H9 (cell line): ENCODE measurements around the gene SMYD2. TPM values are rescaled to one million over a fixed set of nuclear protein-coding genes. Genes with fewer than 3 reads are reported as not detected.

Experiments used
- DNase-seq: peaks from one replicate; pipeline ENCODE4 v3.0.0-alpha.2; 2017
- H2AFZ ChIP-seq: one replicate; pipeline ENCODE4 v1.6.1; 2013; ENCODE audit warnings: mild to moderate bottlenecking, low read length, control low read depth, moderate library complexity
- H2AK5ac ChIP-seq: 2 replicates; pipeline ENCODE4 v1.6.1; 2013; ENCODE audit warnings: low read length, control low read depth, mixed read lengths; ENCODE audit not compliant: insufficient read length
- H2BK120ac ChIP-seq: one replicate; pipeline ENCODE4 v1.6.1; 2013; ENCODE audit warnings: low read depth, mild to moderate bottlenecking, low read length, control low read depth, inconsistent platforms; ENCODE audit not compliant: poor library complexity, severe bottlenecking
- H2BK12ac ChIP-seq: 2 replicates; pipeline ENCODE4 v1.6.1; 2013; ENCODE audit warnings: low read length, control low read depth, mixed read lengths, low read depth; ENCODE audit not compliant: insufficient read length
- H2BK15ac ChIP-seq: 2 replicates; pipeline ENCODE4 v1.6.1; 2013; ENCODE audit warnings: low read depth, low read length, control low read depth
- H2BK20ac ChIP-seq: one replicate; pipeline ENCODE4 v1.6.1; 2013; ENCODE audit warnings: low read depth, mild to moderate bottlenecking, low read length, control low read depth, inconsistent platforms; ENCODE audit not compliant: poor library complexity, severe bottlenecking
- H2BK5ac ChIP-seq: 2 replicates; pipeline ENCODE4 v1.6.1; 2013; ENCODE audit warnings: low read length, control low read depth, mixed read lengths; ENCODE audit not compliant: insufficient read length
- H3K14ac ChIP-seq: 2 replicates; pipeline ENCODE4 v1.6.1; 2013; ENCODE audit warnings: low read length, control low read depth; ENCODE audit not compliant: insufficient read depth
- H3K18ac ChIP-seq: 2 replicates; pipeline ENCODE4 v1.6.1; 2013; ENCODE audit warnings: low read depth, mild to moderate bottlenecking, mixed read lengths, low read length, control low read depth; ENCODE audit not compliant: insufficient read length
- H3K23ac ChIP-seq: 2 replicates; pipeline ENCODE4 v1.6.1; 2013; ENCODE audit warnings: low read length, control low read depth, mixed read lengths, low read depth; ENCODE audit not compliant: insufficient read length
- H3K23me2 ChIP-seq: 2 replicates; pipeline ENCODE4 v1.6.1; 2013; ENCODE audit warnings: low read depth, mild to moderate bottlenecking, mixed read lengths, low read length, control low read depth; ENCODE audit not compliant: insufficient read length, poor library complexity, severe bottlenecking
- H3K27ac ChIP-seq: 2 replicates; pipeline ENCODE4 v1.5.1; 2013; ENCODE audit warnings: low read length, control low read depth, mixed read lengths, low read depth; ENCODE audit not compliant: insufficient read length
- H3K27me3 ChIP-seq: 2 replicates; pipeline ENCODE4 v1.6.1; 2013; ENCODE audit warnings: low read length, control low read depth, inconsistent platforms; ENCODE audit not compliant: insufficient read depth
- H3K4ac ChIP-seq: 2 replicates; pipeline ENCODE4 v1.6.1; 2013; ENCODE audit warnings: low read depth, mild to moderate bottlenecking, control low read depth, inconsistent platforms, low read length, moderate library complexity
- H3K4me1 ChIP-seq: 2 replicates; pipeline ENCODE4 v1.6.1; 2013; ENCODE audit warnings: low read length, control low read depth, inconsistent platforms; ENCODE audit not compliant: insufficient read depth
- H3K4me2 ChIP-seq: 2 replicates; pipeline ENCODE4 v1.6.1; 2013; ENCODE audit warnings: low read length, control low read depth, mixed read lengths; ENCODE audit not compliant: insufficient read length, insufficient read depth
- H3K56ac ChIP-seq: 2 replicates; pipeline ENCODE4 v1.6.1; 2013; ENCODE audit warnings: low read depth, mild to moderate bottlenecking, mixed read lengths, low read length, control low read depth; ENCODE audit not compliant: insufficient read length
- H3K79me1 ChIP-seq: 2 replicates; pipeline ENCODE4 v1.6.1; 2013; ENCODE audit warnings: low read depth, mild to moderate bottlenecking, moderate library complexity, low read length, control low read depth, inconsistent platforms; ENCODE audit not compliant: insufficient read depth, poor library complexity, severe bottlenecking
- H3K79me2 ChIP-seq: 2 replicates; pipeline ENCODE4 v1.6.1; 2013; ENCODE audit warnings: low read length, control low read depth, inconsistent platforms; ENCODE audit not compliant: insufficient read depth
- H3K9ac ChIP-seq: 2 replicates; pipeline ENCODE4 v1.6.1; 2013; ENCODE audit warnings: low read length, control low read depth, mixed read lengths; ENCODE audit not compliant: insufficient read length; ENCODE audit errors: extremely low read depth
- H3K9me3 ChIP-seq: one replicate; pipeline ENCODE4 v1.6.1; 2013; ENCODE audit warnings: low read depth, low read length, inconsistent platforms; ENCODE audit not compliant: control insufficient read depth
- H3T11ph ChIP-seq: one replicate; pipeline ENCODE4 v1.6.1; 2013; ENCODE audit warnings: mild to moderate bottlenecking, low read length, control low read depth, inconsistent platforms
- H4K20me1 ChIP-seq: one replicate; pipeline ENCODE4 v1.6.1; 2013; ENCODE audit not compliant: control insufficient read depth, insufficient read length, insufficient read depth
- H4K5ac ChIP-seq: 2 replicates; pipeline ENCODE4 v1.6.1; 2013; ENCODE audit warnings: low read depth, mild to moderate bottlenecking, mixed read lengths, low read length, control low read depth; ENCODE audit not compliant: insufficient read length
- H4K8ac ChIP-seq: replicated peaks from 2 replicates; pipeline ENCODE4 v1.6.1; 2013; ENCODE audit warnings: low read length, control low read depth, mixed read lengths, low read depth; ENCODE audit not compliant: insufficient read length
- H4K91ac ChIP-seq: 2 replicates; pipeline ENCODE4 v1.6.1; 2013; ENCODE audit warnings: low read depth, mild to moderate bottlenecking, moderate library complexity, mixed read lengths, low read length, control low read depth; ENCODE audit not compliant: insufficient read length
- H3K27ac Mint-ChIP-seq, 3 experiments: 2 replicates in 2 of 3; 3 replicates in 1 of 3; pipeline ENCODE4 v1.8.0; 2020 to 2021; ENCODE audit warnings: mixed read lengths in 3 of 3, mild to moderate bottlenecking in 1 of 3, moderate library complexity in 1 of 3
- H3K27me3 Mint-ChIP-seq: 2 replicates; pipeline ENCODE4 v1.8.0; 2021; ENCODE audit warnings: low read depth, mild to moderate bottlenecking, moderate library complexity, mixed read lengths
- H3K36me3 Mint-ChIP-seq, 3 experiments: 2 replicates in 2 of 3; 3 replicates in 1 of 3; pipeline ENCODE4 v1.8.0; 2020 to 2021; ENCODE audit warnings: low read depth in 3 of 3, mixed read lengths in 3 of 3; ENCODE audit not compliant: insufficient read depth in 1 of 3
- H3K4me1 Mint-ChIP-seq, 2 experiments: 2 replicates each; pipeline ENCODE4 v1.8.0; 2020; ENCODE audit warnings: mixed read lengths in 2 of 2
- H3K4me3 Mint-ChIP-seq, 2 experiments: 2 replicates in 1 of 2; 3 replicates in 1 of 2; pipeline ENCODE4 v1.8.0; 2020 to 2021; ENCODE audit warnings: mild to moderate bottlenecking in 2 of 2, mixed read lengths in 2 of 2, moderate library complexity in 1 of 2
- H3K9me3 Mint-ChIP-seq, 2 experiments: 2 replicates in 1 of 2; 3 replicates in 1 of 2; pipeline ENCODE4 v1.8.0; 2020; ENCODE audit warnings: mild to moderate bottlenecking in 2 of 2, mixed read lengths in 2 of 2, moderate library complexity in 1 of 2
- WGBS: extraction: QIAGEN DNeasy Blood & Tissue Kit; methylation state at CpG from one replicate; pipeline ENCODE4 v1.1.7; 2013; ENCODE audit warnings: missing lambda C conversion rate, low lambda C conversion rate, mixed read lengths; ENCODE audit not compliant: insufficient read length; ENCODE audit errors: extremely low coverage; 5-methylcytosine and 5-hydroxymethylcytosine counted together
- total RNA-seq: library from RNA; stranded (reverse); gene quantifications from 2 replicates; pipeline ENCODE4 v1.2.1, GENCODE V29; 2021
- TF ChIP-seq, protein P1 (sequence below): fragments of 200-600 bp; sonication (generic); conservative IDR thresholded peaks from 3 replicates; pipeline ENCODE4 v1.8.0; 2021; ENCODE audit warnings: antibody characterized with exemption, mild to moderate bottlenecking

Gene SMYD2
- total RNA-seq, 1 experiment from 2014 or later: 10.9 TPM

DNA sequence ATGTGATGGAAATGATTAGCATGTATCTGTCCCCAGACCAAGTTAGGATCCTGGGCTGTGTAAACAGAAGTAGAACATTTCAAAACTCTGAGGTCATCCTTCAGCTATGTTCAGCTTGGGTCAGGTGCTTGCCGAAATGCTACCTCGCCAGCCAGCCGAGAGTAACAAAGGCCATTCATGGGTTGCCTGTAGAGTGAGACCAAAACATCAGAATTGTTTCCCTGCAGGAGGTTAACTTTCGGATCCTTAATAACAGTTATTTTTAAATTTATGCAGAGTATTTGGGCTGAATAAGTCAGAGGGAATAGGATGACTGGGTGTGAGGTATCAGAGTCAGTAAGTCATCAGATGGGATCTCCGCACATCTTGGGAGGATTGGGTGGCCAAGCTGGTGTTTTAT, 35.6 kb downstream of the SMYD2 start:
- H2BK5ac ChIP-seq: no peak overlapping the region
- no CpG with 5 or more reads among the region's 5 CpGs for WGBS
- H3K9me3 Mint-ChIP-seq: no peaks in the 10 kb centered on the region; a peak in 1 of 5 replicates
- H2BK20ac ChIP-seq: no peak overlapping the region
- no peak overlapping the region for H4K5ac ChIP-seq
- H4K8ac ChIP-seq: no peak overlapping the region
- H3K36me3 Mint-ChIP-seq: peaks cover 0 to 3% (median 0%) of the 10 kb centered on the region in 3 experiments; a peak in 3 of 7 replicates
- peaks cover 64 to 67% of the 10 kb centered on the region in 2 experiments for H3K4me1 Mint-ChIP-seq
- H3K27me3 Mint-ChIP-seq: peaks cover 81% of the 10 kb centered on the region
- no peak overlapping the region for H3T11ph ChIP-seq
- no peak overlapping the region for H3K23ac ChIP-seq
- no peak overlapping the region for H2AK5ac ChIP-seq
- H3K4ac ChIP-seq: no peak overlapping the region
- H3K27me3 ChIP-seq: peaks cover 27% of the 10 kb centered on the region
- H3K27ac Mint-ChIP-seq: peak overlapping the region; percentile 82 to 93 (median 87)
- H3K18ac ChIP-seq: no peak overlapping the region
- H3K9ac ChIP-seq: no peak overlapping the region
- no peaks in the 10 kb centered on the region for H4K20me1 ChIP-seq
- no peak overlapping the region for H2BK12ac ChIP-seq
- peak; percentile 86 for DNase-seq
- no peak overlapping the region for H3K27ac ChIP-seq
- no peak overlapping the region for H2BK15ac ChIP-seq
- H3K4me3 Mint-ChIP-seq: peak overlapping the region; percentile 20 to 61; a peak in 3 of 5 replicates
- H4K91ac ChIP-seq: no peak overlapping the region
- H3K9me3 ChIP-seq: no peaks in the 10 kb centered on the region
- H3K4me2 ChIP-seq: no peak overlapping the region
- no peak overlapping the region for H3K14ac ChIP-seq
- H3K79me1 ChIP-seq: no peaks in the 10 kb centered on the region
- no peak overlapping the region for H2AFZ ChIP-seq
- H2BK120ac ChIP-seq: no peak overlapping the region
- TF ChIP-seq, protein P1, sequence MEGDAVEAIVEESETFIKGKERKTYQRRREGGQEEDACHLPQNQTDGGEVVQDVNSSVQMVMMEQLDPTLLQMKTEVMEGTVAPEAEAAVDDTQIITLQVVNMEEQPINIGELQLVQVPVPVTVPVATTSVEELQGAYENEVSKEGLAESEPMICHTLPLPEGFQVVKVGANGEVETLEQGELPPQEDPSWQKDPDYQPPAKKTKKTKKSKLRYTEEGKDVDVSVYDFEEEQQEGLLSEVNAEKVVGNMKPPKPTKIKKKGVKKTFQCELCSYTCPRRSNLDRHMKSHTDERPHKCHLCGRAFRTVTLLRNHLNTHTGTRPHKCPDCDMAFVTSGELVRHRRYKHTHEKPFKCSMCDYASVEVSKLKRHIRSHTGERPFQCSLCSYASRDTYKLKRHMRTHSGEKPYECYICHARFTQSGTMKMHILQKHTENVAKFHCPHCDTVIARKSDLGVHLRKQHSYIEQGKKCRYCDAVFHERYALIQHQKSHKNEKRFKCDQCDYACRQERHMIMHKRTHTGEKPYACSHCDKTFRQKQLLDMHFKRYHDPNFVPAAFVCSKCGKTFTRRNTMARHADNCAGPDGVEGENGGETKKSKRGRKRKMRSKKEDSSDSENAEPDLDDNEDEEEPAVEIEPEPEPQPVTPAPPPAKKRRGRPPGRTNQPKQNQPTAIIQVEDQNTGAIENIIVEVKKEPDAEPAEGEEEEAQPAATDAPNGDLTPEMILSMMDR: no peak
- H3K79me2 ChIP-seq: no peaks in the 10 kb centered on the region
- H3K23me2 ChIP-seq: no peaks in the 10 kb centered on the region
- no peak overlapping the region for H3K56ac ChIP-seq
- peaks cover 11% of the 10 kb centered on the region; the same call in 1 of the 2 replicates for H3K4me1 ChIP-seq
